Peyer's patch (tissue), 4 donors: ENCODE results near the gene ERLIN1.

Source experiments
- POLR2A ChIP-seq, 2 donors: fragments of 450-650 bp; IDR thresholded peaks; one replicate each; pipeline ENCODE4 v1.5.1; 2017; ENCODE audit warnings: antibody characterized with exemption in 2 of 2, mild to moderate bottlenecking in 2 of 2, moderate library complexity in 2 of 2
- TF ChIP-seq, protein P1 (sequence below), 6 experiments: fragments of 450-650 bp in 4 of 6; fragments of 200-600 bp in 2 of 6; sonication (generic) in 1 of 6; IDR thresholded peaks; one replicate each; pipeline ENCODE4 v1.5.1; 2017 to 2019; ENCODE audit warnings: antibody characterized with exemption in 6 of 6, mild to moderate bottlenecking in 3 of 6, moderate library complexity in 1 of 6

DNA sequence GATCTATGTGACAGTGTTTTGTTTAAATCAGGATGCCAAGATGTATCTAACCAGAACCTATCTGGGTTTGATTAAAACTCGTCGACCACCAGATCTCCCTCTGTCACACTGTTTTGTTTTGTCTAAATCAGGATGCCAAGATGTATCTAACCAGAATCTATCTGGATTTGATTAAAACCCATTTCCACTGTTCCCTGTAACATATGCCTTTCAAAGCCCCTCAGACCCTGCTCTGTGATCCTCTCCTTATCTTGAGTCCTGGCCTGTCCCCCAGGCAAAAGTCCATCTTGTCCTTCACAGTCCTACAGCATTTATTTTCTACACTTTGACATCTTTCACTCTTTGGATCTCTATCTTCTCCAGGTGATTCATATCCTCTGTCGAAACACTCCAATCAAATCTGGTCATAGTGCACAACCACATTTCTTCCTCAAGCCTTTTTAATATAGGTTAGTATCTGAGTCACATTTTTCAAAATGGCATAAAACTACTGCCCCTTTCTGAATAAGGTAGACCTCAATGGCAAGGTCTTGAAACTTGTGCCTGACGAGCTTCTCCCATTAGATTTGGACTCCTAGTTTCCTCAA is 32.5 kb downstream of the ERLIN1 start:
- TF ChIP-seq, protein P1, sequence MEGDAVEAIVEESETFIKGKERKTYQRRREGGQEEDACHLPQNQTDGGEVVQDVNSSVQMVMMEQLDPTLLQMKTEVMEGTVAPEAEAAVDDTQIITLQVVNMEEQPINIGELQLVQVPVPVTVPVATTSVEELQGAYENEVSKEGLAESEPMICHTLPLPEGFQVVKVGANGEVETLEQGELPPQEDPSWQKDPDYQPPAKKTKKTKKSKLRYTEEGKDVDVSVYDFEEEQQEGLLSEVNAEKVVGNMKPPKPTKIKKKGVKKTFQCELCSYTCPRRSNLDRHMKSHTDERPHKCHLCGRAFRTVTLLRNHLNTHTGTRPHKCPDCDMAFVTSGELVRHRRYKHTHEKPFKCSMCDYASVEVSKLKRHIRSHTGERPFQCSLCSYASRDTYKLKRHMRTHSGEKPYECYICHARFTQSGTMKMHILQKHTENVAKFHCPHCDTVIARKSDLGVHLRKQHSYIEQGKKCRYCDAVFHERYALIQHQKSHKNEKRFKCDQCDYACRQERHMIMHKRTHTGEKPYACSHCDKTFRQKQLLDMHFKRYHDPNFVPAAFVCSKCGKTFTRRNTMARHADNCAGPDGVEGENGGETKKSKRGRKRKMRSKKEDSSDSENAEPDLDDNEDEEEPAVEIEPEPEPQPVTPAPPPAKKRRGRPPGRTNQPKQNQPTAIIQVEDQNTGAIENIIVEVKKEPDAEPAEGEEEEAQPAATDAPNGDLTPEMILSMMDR (IDR thresholded peaks at IDR 0.05), result no peak
- TF ChIP-seq POLR2A (IDR thresholded peaks at IDR 0.05), result no peak
